Panc1 (cell line): ENCODE measurements around the gene TRERF1. TPM values are rescaled to one million over a fixed set of nuclear protein-coding genes. Genes with fewer than 3 reads are reported as not detected.
A peak's percentile ranks its signal among the peaks of the same experiment; 100 is the strongest.

Experiments
- ATAC-seq: fragments of 200-7000 bp; cut with Tn5 transposase; 2 replicates; pipeline ENCODE4 v1.9.1; 2020; ENCODE audit warnings: mild to moderate bottlenecking, moderate library complexity
- BruUV-seq: library from RNA; stranded (reverse); fragments of 400-500 nt; replicated peaks from 2 replicates; lab custom pipeline; 2021; lab: Mats Ljungman, UMichigan
- CTCF ChIA-PET: fragments of 300-600 bp; sonication (Branson Sonifier 250); formaldehyde crosslinking; loops from one replicate; lab custom pipeline; 2022; ENCODE audit warnings: antibody characterized with exemption; lab: Charles Lee
- POLR2A ChIA-PET: fragments of 300-600 bp; sonication (Branson Sonifier 250); formaldehyde crosslinking; loops from one replicate; lab custom pipeline; 2022; ENCODE audit warnings: antibody characterized with exemption; lab: Charles Lee
- DNase-seq: peaks from one replicate; pipeline ENCODE4 v3.0.0-alpha.2; 2010; ENCODE audit warnings: low read depth, low spot score
- H3K27ac ChIP-seq: 2 replicates; pipeline ENCODE4 v1.5.1; 2011; ENCODE audit warnings: mild to moderate bottlenecking, low read length, inconsistent platforms
- H3K27me3 ChIP-seq: fragments of 200-500 bp; sonication (Bioruptor generic); 2 replicates; pipeline ENCODE4 v1.6.0; 2014; ENCODE audit warnings: low read length, inconsistent platforms; ENCODE audit not compliant: control insufficient read depth, insufficient read depth
- H3K36me3 ChIP-seq: fragments of 200-500 bp; sonication (Bioruptor generic); 2 replicates; pipeline ENCODE4 v1.5.1; 2014; ENCODE audit warnings: inconsistent platforms, mild to moderate bottlenecking, low read length, moderate library complexity; ENCODE audit not compliant: control insufficient read depth, insufficient read depth
- H3K4me1 ChIP-seq: 2 replicates; pipeline ENCODE4 v1.5.1; 2011; ENCODE audit warnings: inconsistent platforms, mild to moderate bottlenecking, low read length, moderate library complexity; ENCODE audit not compliant: control insufficient read depth, insufficient read depth
- H3K4me3 ChIP-seq, 2 experiments: 2 replicates each; pipeline ENCODE4 v1.5.1; 2011 to 2012; ENCODE audit warnings: low read depth in 2 of 2, low read length in 2 of 2, mild to moderate bottlenecking in 2 of 2, inconsistent platforms in 1 of 2, moderate library complexity in 1 of 2
- H3K9me3 ChIP-seq: fragments of 200-500 bp; sonication (Bioruptor generic); 2 replicates; pipeline ENCODE4 v1.5.1; 2014; ENCODE audit warnings: low read depth, mild to moderate bottlenecking, inconsistent platforms, low read length, moderate library complexity; ENCODE audit not compliant: control insufficient read depth, insufficient read depth
- POLR2AphosphoS5 ChIP-seq: IDR thresholded peaks from 2 replicates; pipeline ENCODE4 v1.6.1; 2012; ENCODE audit warnings: mild to moderate bottlenecking, low read depth, low read length, moderate library complexity
- SIN3A ChIP-seq: IDR thresholded peaks from 2 replicates; pipeline ENCODE4 v1.6.1; 2012; ENCODE audit warnings: low read depth, mild to moderate bottlenecking, low read length, moderate library complexity, borderline replicate concordance; ENCODE audit not compliant: insufficient read depth
- TCF7L2 ChIP-seq: IDR thresholded peaks from 2 replicates; pipeline ENCODE4 v1.6.1; 2011; ENCODE audit warnings: mild to moderate bottlenecking, low read depth, low read length, inconsistent platforms
- in situ Hi-C: cut with HindIII; loops from 2 replicates; pipeline ENCODE4 v1.10.0; 2016; ENCODE audit warnings: low sequenced_read_pairs, low pct_unique_long_range_greater_than_20kb
- intact Hi-C: fragments of 100-400 bp; cut with micrococcal nuclease; formaldehyde crosslinking; loops from one replicate; pipeline ENCODE4 v1.10.0; 2022; ENCODE audit not compliant: unreplicated experiment
- total RNA-seq: library from RNA; stranded (reverse); gene quantifications from one replicate; pipeline ENCODE4 v1.2.1, GENCODE V29; 2021; ENCODE audit not compliant: unreplicated experiment
- TF ChIP-seq, protein P1 (sequence below): fragments of 450-650 bp; IDR thresholded peaks from 2 replicates; pipeline ENCODE4 v1.5.1; 2017; ENCODE audit warnings: mild to moderate bottlenecking
- TF ChIP-seq, protein P2 (sequence below), 2 experiments: IDR thresholded peaks; 2 replicates each; pipeline ENCODE4 v1.6.1; 2011 to 2012; ENCODE audit warnings: low read depth in 2 of 2, control low read depth in 1 of 2, low read length in 1 of 2, mild to moderate bottlenecking in 1 of 2, moderate library complexity in 1 of 2; ENCODE audit not compliant: insufficient read depth in 1 of 2

TRERF1 gene
- total RNA-seq, 1 experiment from 2014 or later = 30.6 TPM

DNA sequence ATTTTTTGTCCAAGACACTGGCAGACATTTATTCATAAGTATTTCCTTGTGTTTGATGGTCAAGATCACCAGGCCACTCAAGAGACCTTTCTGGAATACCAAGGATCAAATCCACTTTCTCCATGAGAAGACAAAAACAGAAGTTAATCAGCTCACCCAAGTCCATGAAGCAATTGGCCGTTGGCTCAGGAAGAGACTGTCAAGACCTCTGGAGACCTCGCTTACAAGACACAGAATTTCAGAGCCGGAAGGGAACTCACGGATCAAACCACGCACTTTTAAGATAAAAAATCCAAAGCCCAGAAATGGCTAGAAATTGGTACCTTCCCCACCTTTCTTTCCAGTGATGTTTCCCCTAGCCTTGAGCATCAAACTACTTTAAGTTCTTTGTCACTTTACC lies 3.3 kb downstream of the TRERF1 start:
- TF ChIP-seq TCF7L2 = no peak
- TF ChIP-seq POLR2AphosphoS5 = no peak
- TF ChIP-seq, protein P1, sequence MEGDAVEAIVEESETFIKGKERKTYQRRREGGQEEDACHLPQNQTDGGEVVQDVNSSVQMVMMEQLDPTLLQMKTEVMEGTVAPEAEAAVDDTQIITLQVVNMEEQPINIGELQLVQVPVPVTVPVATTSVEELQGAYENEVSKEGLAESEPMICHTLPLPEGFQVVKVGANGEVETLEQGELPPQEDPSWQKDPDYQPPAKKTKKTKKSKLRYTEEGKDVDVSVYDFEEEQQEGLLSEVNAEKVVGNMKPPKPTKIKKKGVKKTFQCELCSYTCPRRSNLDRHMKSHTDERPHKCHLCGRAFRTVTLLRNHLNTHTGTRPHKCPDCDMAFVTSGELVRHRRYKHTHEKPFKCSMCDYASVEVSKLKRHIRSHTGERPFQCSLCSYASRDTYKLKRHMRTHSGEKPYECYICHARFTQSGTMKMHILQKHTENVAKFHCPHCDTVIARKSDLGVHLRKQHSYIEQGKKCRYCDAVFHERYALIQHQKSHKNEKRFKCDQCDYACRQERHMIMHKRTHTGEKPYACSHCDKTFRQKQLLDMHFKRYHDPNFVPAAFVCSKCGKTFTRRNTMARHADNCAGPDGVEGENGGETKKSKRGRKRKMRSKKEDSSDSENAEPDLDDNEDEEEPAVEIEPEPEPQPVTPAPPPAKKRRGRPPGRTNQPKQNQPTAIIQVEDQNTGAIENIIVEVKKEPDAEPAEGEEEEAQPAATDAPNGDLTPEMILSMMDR = no peak
- TF ChIP-seq, protein P2, sequence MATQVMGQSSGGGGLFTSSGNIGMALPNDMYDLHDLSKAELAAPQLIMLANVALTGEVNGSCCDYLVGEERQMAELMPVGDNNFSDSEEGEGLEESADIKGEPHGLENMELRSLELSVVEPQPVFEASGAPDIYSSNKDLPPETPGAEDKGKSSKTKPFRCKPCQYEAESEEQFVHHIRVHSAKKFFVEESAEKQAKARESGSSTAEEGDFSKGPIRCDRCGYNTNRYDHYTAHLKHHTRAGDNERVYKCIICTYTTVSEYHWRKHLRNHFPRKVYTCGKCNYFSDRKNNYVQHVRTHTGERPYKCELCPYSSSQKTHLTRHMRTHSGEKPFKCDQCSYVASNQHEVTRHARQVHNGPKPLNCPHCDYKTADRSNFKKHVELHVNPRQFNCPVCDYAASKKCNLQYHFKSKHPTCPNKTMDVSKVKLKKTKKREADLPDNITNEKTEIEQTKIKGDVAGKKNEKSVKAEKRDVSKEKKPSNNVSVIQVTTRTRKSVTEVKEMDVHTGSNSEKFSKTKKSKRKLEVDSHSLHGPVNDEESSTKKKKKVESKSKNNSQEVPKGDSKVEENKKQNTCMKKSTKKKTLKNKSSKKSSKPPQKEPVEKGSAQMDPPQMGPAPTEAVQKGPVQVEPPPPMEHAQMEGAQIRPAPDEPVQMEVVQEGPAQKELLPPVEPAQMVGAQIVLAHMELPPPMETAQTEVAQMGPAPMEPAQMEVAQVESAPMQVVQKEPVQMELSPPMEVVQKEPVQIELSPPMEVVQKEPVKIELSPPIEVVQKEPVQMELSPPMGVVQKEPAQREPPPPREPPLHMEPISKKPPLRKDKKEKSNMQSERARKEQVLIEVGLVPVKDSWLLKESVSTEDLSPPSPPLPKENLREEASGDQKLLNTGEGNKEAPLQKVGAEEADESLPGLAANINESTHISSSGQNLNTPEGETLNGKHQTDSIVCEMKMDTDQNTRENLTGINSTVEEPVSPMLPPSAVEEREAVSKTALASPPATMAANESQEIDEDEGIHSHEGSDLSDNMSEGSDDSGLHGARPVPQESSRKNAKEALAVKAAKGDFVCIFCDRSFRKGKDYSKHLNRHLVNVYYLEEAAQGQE (IDR thresholded peaks at IDR 0.05; ENCODE audit: insufficient read depth in 1 of 2, low read depth in 2 of 2, low read length in 1 of 2) = no peak
- no peak for TF ChIP-seq SIN3A
- H3K9me3 ChIP-seq = no peaks in the 10 kb centered on the region
- in situ Hi-C loops (no loop called here), intact Hi-C loops (no loop called here)
- peak overlapping the region; percentile 81 to 90; a peak in 2 of 4 replicates for H3K4me3 ChIP-seq
- peaks cover 40% of the 10 kb centered on the region for H3K4me1 ChIP-seq
- no peak for DNase-seq
- H3K36me3 ChIP-seq = no peaks in the 10 kb centered on the region; the same call in 1 of the 2 replicates
- BruUV-seq = TSS peak; percentile 48
- no peaks in the 10 kb centered on the region for H3K27me3 ChIP-seq
- no peak for ATAC-seq
- CTCF ChIA-PET = interaction anchor here (0.6 kb wide), 1 partner anchor 9 kb away, joined by 4 read pairs; no protein-coding TSS in a partner anchor
- peak overlapping the region; percentile 95 for H3K27ac ChIP-seq
- POLR2A ChIA-PET = no interaction called here

GRCh38 chr6:42446996-42447395 lies 4.7 kb downstream of the TRERF1 start:
- DNase-seq (no peak), ATAC-seq (no peak)
- in situ Hi-C loops (no loop called here), intact Hi-C loops (no loop called here)
- POLR2A ChIA-PET = interaction anchor here (0.5 to 0.9 kb wide), 2 partner anchors 110 to 224 kb away, joined by 3 to 5 read pairs; no protein-coding TSS in a partner anchor
- no peaks in the 10 kb centered on the region for H3K9me3 ChIP-seq
- no TSS peak for BruUV-seq
- no peak for TF ChIP-seq POLR2AphosphoS5
- TF ChIP-seq, protein P1 = no peak
- TF ChIP-seq, protein P2 (IDR thresholded peaks at IDR 0.05; ENCODE audit: insufficient read depth in 1 of 2, low read depth in 2 of 2, low read length in 1 of 2) = no peak
- no peak for TF ChIP-seq TCF7L2
- no peak for TF ChIP-seq SIN3A
- CTCF ChIA-PET = no interaction called here
- H3K27ac ChIP-seq = peak overlapping the region; percentile 29; the same call in 1 of the 2 replicates
- peaks cover 54% of the 10 kb centered on the region for H3K4me1 ChIP-seq
- no peak overlapping the region for H3K4me3 ChIP-seq
- no peaks in the 10 kb centered on the region for H3K27me3 ChIP-seq
- no peaks in the 10 kb centered on the region for H3K36me3 ChIP-seq
